Activated effector memory CD4-positive, alpha-beta T cell treated with anti-CD3 and anti-CD28 coated beads, Interleukin-2, amount 50 U/mL, for 16 hours (primary cell): ENCODE measurements around the gene C1orf56.

ENCODE experiments used
- DNase-seq: peaks from one replicate; pipeline ENCODE4 v3.0.0-alpha.2; 2020

Gene C1orf56

GRCh38 chr1:151032164-151032563, 15.4 kb upstream of the C1orf56 start:
- no peak for DNase-seq

GRCh38 chr1:151035167-151035566, 12.4 kb upstream of the C1orf56 start:
- DNase-seq: no peak

- no peak for DNase-seq
Measured at GRCh38 chr1:151036356-151036755, 11.2 kb upstream of the C1orf56 start, which contains the start of gene BNIPL. Gene BNIPL (plus strand): TSS chr1:151036586. CDS start chr1:151036726, 140 bp downstream.

GRCh38 chr1:151037032-151037431, 10.5 kb upstream of the C1orf56 start:
- DNase-seq: no peak

- no peak for DNase-seq
Measured at GRCh38 chr1:151039521-151039920, 8.0 kb upstream of the C1orf56 start.

- DNase-seq: no peak
Measured at GRCh38 chr1:151043163-151043562, 4.4 kb upstream of the C1orf56 start.

GRCh38 chr1:151047925-151048644, 534 bp downstream of the C1orf56 start:
- peak; percentile 84 for DNase-seq

GRCh38 chr1:151048645-151049032, 1.1 kb downstream of the C1orf56 start:
- DNase-seq: no peak

GRCh38 chr1:151049458-151049857, 1.9 kb downstream of the C1orf56 start:
- no peak for DNase-seq

- no peak for DNase-seq
Measured at GRCh38 chr1:151050051-151050688, 2.6 kb downstream of the C1orf56 start.

GRCh38 chr1:151051356-151052009, 3.9 kb downstream of the C1orf56 start:
- DNase-seq: no peak

GRCh38 chr1:151054971-151055547, 7.5 kb downstream of the C1orf56 start:
- no peak for DNase-seq

GRCh38 chr1:151055581-151055980, 8.0 kb downstream of the C1orf56 start:
- DNase-seq: peak; percentile 43

- DNase-seq: peak; percentile 63
Measured at GRCh38 chr1:151056149-151056548, 8.6 kb downstream of the C1orf56 start.

- peak; percentile 70 for DNase-seq
Measured at GRCh38 chr1:151058692-151059091, 11.1 kb downstream of the C1orf56 start.

- DNase-seq: peak; percentile 93
Measured at GRCh38 chr1:151059109-151060006, 11.8 kb downstream of the C1orf56 start, which contains the start of gene CDC42SE1. Gene CDC42SE1 (minus strand): TSS chr1:151059622. CDS start chr1:151055730, 3,892 bp downstream.

- peak; percentile 67 for DNase-seq
Measured at GRCh38 chr1:151060007-151060656, 12.6 kb downstream of the C1orf56 start, which contains the start of gene MLLT11. Gene MLLT11 (plus strand): TSS chr1:151060397. CDS start chr1:151067225, 6,828 bp downstream.

- no peak for DNase-seq
Measured at GRCh38 chr1:151060657-151061421, 13.3 kb downstream of the C1orf56 start.

GRCh38 chr1:151061704-151062103, 14.2 kb downstream of the C1orf56 start:
- no peak for DNase-seq

- peak; percentile 8 for DNase-seq
Measured at GRCh38 chr1:151062741-151063371, 15.3 kb downstream of the C1orf56 start.
